K562 (cell line): ENCODE measurements around the gene UNC93B1. TPM values are rescaled to one million over a fixed set of nuclear protein-coding genes. Genes with fewer than 3 reads are reported as not detected.

Experiments
- ASH1L ChIP-seq: fragments of 450-650 bp; IDR thresholded peaks from 2 replicates; pipeline ENCODE4 v1.6.1; 2018; ENCODE audit warnings: borderline replicate concordance, mild to moderate bottlenecking, low read depth; ENCODE audit not compliant: partially characterized antibody
- BRCA1 ChIP-seq, 2 experiments: fragments of 450-650 bp in 1 of 2; sonication (generic) in 1 of 2; formaldehyde crosslinking in 1 of 2; IDR thresholded peaks; 2 replicates each; pipeline versions ENCODE4 v1.5.0 to v1.6.1; 2017 to 2020; ENCODE audit warnings: mild to moderate bottlenecking in 1 of 2, missing genetic modification reagents in 1 of 2
- CCAR2 ChIP-seq: fragments of 200-400 bp; formaldehyde crosslinking; IDR thresholded peaks from 2 replicates; pipeline ENCODE4 v1.6.1; 2017; ENCODE audit warnings: mild to moderate bottlenecking, low read depth, low read length
- DDX20 ChIP-seq: fragments of 450-650 bp; IDR thresholded peaks from 2 replicates; pipeline ENCODE4 v1.6.1; 2016; ENCODE audit warnings: missing genetic modification characterization, low read depth, mild to moderate bottlenecking, missing compliant biosample characterization, moderate library complexity
- E2F5 ChIP-seq: sonication (generic); formaldehyde crosslinking; IDR thresholded peaks from 2 replicates; pipeline ENCODE4 v1.8.0; 2022; ENCODE audit warnings: mild to moderate bottlenecking, missing genetic modification reagents
- ESRRA ChIP-seq: fragments of 450-650 bp; IDR thresholded peaks from 2 replicates; pipeline ENCODE4 v1.6.1; 2014; ENCODE audit warnings: low read depth, mild to moderate bottlenecking, moderate library complexity, borderline replicate concordance
- FOXK1 ChIP-seq: sonication (generic); formaldehyde crosslinking; IDR thresholded peaks from 2 replicates; pipeline ENCODE4 v1.8.0; 2022; ENCODE audit warnings: missing genetic modification reagents, mild to moderate bottlenecking, borderline replicate concordance
- GTF2A2 ChIP-seq: IDR thresholded peaks from 2 replicates; pipeline ENCODE4 v1.6.1; 2016; ENCODE audit warnings: mild to moderate bottlenecking, missing genetic modification characterization, missing compliant biosample characterization
- HMG20A ChIP-seq: fragments of 450-650 bp; formaldehyde crosslinking; conservative IDR thresholded peaks from 2 replicates; pipeline ENCODE4 v1.4.0; 2020; ENCODE audit warnings: mild to moderate bottlenecking, mixed read lengths
- IRF1 ChIP-seq: sonication (generic); formaldehyde crosslinking; IDR thresholded peaks from 2 replicates; pipeline ENCODE4 v1.8.0; 2022; ENCODE audit warnings: missing genetic modification reagents, mild to moderate bottlenecking, borderline replicate concordance
- MIER1 ChIP-seq: fragments of 450-650 bp; IDR thresholded peaks from 2 replicates; pipeline ENCODE4 v1.6.1; 2016; ENCODE audit warnings: antibody characterized with exemption, mild to moderate bottlenecking, low read depth
- NFE2 ChIP-seq: IDR thresholded peaks from 2 replicates; pipeline ENCODE4 v1.6.1; 2014; ENCODE audit warnings: antibody characterized with exemption, low read depth
- SLC30A9 ChIP-seq: fragments of 250-450 bp; sonication (Bioruptor Pico); IDR thresholded peaks from 2 replicates; pipeline ENCODE4 v1.8.0; 2022; ENCODE audit warnings: mild to moderate bottlenecking, moderate library complexity
- SMARCC2 ChIP-seq: fragments of 450-650 bp; IDR thresholded peaks from 2 replicates; pipeline ENCODE4 v1.6.1; 2017; ENCODE audit warnings: antibody characterized with exemption, moderate library complexity, mild to moderate bottlenecking, low read depth
- SMARCE1 ChIP-seq: fragments of 450-650 bp; IDR thresholded peaks from 2 replicates; pipeline ENCODE4 v1.7.1; 2016; ENCODE audit warnings: mild to moderate bottlenecking
- SNRNP70 ChIP-seq: fragments of 200-400 bp; formaldehyde crosslinking; optimal IDR thresholded peaks from 2 replicates; pipeline ENCODE3; 2017; ENCODE audit warnings: low read depth, low read length
- ZFP1 ChIP-seq: fragments of 450-650 bp; formaldehyde crosslinking; IDR thresholded peaks from 2 replicates; pipeline ENCODE4 v1.4.0; 2020; ENCODE audit warnings: mild to moderate bottlenecking, mixed read lengths
- ZMIZ1 ChIP-seq, 2 experiments: fragments of 150-350 bp in 1 of 2; IDR thresholded peaks; 2 replicates each; pipeline ENCODE4 v1.6.1; 2012 to 2016; ENCODE audit warnings: low read depth in 2 of 2, low read length in 2 of 2, mild to moderate bottlenecking in 1 of 2, moderate library complexity in 1 of 2
- ZNF280A ChIP-seq: fragments of 450-650 bp; IDR thresholded peaks from 2 replicates; pipeline ENCODE4 v1.6.1; 2018; ENCODE audit warnings: mild to moderate bottlenecking, low read depth; ENCODE audit not compliant: partially characterized antibody
- ZNF644 ChIP-seq: fragments of 200-800 bp; sonication (Bioruptor generic); IDR thresholded peaks from 2 replicates; pipeline ENCODE4 v1.6.1; 2016; ENCODE audit warnings: low read depth, missing genetic modification characterization, missing compliant biosample characterization
- ZSCAN32 ChIP-seq: fragments of 450-650 bp; formaldehyde crosslinking; IDR thresholded peaks from 2 replicates; pipeline ENCODE4 v1.4.0; 2020; ENCODE audit warnings: mild to moderate bottlenecking, moderate library complexity
- polyA plus RNA-seq, 8 experiments: library from polyadenylated mRNA; depleted of rRNA in 4 of 8; stranded (reverse) in 5 of 8; unstranded in 3 of 8; fragments of >200 nt; fragmentation: Nextera tagmentation in 2 of 8; fragmentation: Illumina TruSeq in 1 of 8; extraction: Ambion mirVana in 2 of 8; extraction: Trizol in 1 of 8; gene quantifications; 2 replicates each; pipeline versions ENCODE4 v1.2.1 to v1.2.3, GENCODE V29; 2011 to 2014; ENCODE audit warnings: inconsistent platforms in 1 of 8, missing spikeins in 1 of 8
- total RNA-seq, 7 experiments: library from RNA; depleted of rRNA in 6 of 7; stranded (reverse); fragments of >200 nt in 6 of 7; fragmentation: Illumina TruSeq in 2 of 7; extraction: Trizol in 2 of 7; gene quantifications; 2 replicates each; pipeline versions ENCODE4 v1.2.1 to v1.2.3, GENCODE V29; 2011 to 2021; ENCODE audit warnings: low replicate concordance in 1 of 7

UNC93B1 gene
- total and polyA plus RNA-seq, 9 of the 15 experiments (the other 6 are each of a cell fraction or from before 2014, with no cell fraction given), result 0.10 to 13.6 (median 6.5) TPM

- TF ChIP-seq ZSCAN32 (no peak), NFE2 (peak; percentile 71), SMARCE1 (peak; percentile 86), HMG20A (CRISPR knock-in tag) (no peak), ESRRA (peak; percentile 63; the same call in 1 of the 2 replicates), FOXK1 (no peak), SNRNP70 (no peak), SMARCC2 (0 out of 2 replicates have a peak, but pooled peaks have one; percentile 27), DDX20 (tag) (no peak), CCAR2 (no peak), BRCA1 (IDR thresholded peaks at IDR 0.05) (no peak), BRCA1 (CRISPR knock-in tag; IDR thresholded peaks at IDR 0.05) (no peak), IRF1 (no peak), SLC30A9 (CRISPR knock-in tag) (no peak), GTF2A2 (tag) (no peak), E2F5 (CRISPR knock-in tag) (no peak), ZFP1 (no peak), ZNF280A (no peak), ZNF644 (no peak), ASH1L (no peak), ZMIZ1 (IDR thresholded peaks at IDR 0.05; ENCODE audit: low read depth in 2 of 2, low read length in 2 of 2) (no peak), MIER1 (no peak)
Observed at GRCh38 chr11:68043349-68044144, 39.6 kb upstream of the UNC93B1 start (continued).
